GM19238 (cell line): ENCODE data around the gene ZNF764.
"Not testable (repeated sequence)": the region's sequence is repeated elsewhere in the genome, so short reads cannot be mapped to it uniquely, and the experiment has no call there.

Source experiments
- DNase-seq: peaks from one replicate; pipeline ENCODE4 v3.0.0; 2011; ENCODE audit warnings: low spot score; ENCODE audit not compliant: insufficient read length

The ZNF764 gene

DNA sequence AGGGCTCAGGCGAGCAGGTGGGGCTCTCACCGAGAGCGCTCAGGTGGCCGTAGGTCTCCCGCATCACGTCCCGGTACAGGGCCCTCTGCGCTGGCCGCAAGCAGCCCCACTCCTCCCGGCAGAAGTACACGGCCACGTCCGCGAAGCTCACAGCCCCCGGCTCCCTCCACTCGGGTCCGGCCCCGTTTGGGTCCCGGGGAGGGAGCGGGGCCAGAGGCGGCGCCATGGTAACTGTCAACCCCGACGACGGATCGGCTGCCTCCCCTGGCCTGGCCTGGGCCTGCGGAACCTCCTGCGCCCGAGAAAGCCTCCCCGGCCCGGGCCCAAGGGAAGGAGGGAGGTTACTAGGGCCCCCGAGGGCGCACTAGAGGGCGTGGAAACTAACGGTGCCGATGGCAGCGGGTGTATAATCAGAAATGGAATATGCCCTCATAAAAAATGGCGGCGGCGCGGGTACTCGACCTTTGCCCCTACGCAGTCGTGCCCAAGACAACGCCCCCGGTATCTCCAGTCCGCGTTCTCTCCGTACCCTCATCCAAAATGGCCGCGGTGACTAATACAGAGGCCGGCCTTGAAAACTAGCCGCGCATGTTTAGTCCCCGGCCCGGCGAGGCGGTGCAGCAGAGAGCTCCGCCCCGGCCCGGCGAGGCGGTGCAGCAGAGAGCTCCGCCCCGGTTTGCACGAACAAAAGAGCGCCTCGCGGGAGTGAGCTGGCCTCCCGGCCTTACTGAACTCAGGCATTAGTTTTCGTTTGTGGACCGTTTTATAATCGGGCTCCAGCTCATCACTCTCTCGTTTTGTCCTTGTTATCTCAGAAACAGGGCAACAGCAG, at the start of gene ZNF764:
ZNF764 (minus strand) TSS at position 418 of the 832 bp plus-strand sequence; CDS start at position 226, 192 bp downstream.
- peak; percentile 96 for DNase-seq

DNA sequence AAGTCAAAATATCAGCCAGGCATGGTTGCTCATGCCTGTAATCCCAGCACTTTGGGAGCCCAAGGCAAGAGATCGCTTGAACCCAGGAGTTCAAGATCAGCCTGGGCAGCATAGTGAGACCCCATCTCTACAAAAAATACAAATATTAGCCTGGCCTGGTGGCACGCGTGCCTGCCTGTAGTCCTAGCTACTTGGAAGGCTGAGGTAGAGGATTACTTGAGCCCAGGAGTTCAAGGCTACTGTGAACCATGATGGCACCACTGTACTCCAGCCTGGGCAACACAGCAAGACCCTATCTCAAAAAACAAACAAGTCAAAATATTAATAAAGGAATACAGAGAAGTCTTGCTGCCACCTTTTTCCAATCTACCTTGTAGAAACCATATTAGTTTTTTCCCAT, 47.8 kb upstream of the ZNF764 start:
- no peak for DNase-seq

DNA sequence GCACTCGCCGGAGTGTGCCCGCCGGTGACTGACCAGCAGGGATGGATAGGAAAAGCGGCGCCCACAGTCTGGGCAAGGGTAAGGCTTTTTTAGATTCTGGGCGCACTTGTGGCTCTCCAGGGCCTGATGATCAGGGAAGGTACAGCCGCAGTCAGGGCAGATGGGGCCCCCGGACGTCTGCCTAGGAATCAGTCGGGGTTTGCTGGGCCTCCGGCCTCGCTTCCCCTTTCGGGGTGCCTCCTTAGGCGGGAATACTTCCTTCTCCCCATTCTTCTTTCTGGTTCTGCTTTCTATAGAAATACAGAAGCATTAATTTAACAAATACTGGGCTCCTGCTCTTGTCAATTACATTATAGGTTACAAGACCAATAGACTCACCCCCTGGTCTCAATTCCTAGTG, 47.0 kb upstream of the ZNF764 start:
- DNase-seq: no peak

DNA sequence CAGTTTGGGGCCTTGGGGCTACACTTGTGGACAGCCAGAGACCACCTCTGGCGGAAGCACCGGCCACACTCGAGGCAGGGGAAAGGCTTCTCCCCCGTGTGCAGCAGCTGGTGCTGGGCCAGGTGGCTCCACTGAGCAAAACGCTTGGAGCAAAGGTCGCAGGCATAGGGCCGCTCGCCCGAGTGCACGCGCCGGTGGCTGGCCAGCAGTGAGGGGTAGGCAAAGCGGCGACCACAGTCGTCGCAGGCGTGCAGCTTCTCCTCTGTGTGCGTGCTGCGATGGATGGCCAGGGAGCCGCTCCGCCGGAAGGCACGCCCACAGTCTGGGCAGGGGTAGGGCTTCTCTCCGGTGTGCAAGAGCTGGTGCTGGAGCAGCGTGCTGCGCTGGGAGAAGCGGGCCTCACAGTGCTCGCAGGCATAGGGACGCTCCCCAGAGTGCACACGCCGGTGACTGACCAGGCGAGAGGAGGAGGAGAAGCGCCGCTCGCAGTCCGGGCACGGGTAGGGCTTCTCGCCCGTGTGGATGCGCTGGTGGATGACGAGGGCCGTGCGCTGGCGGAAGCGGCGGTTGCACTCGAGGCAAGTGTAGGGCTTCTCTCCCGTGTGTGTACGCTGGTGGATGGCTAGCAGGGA, 46.3 kb upstream of the ZNF764 start:
- DNase-seq: no peak

DNA sequence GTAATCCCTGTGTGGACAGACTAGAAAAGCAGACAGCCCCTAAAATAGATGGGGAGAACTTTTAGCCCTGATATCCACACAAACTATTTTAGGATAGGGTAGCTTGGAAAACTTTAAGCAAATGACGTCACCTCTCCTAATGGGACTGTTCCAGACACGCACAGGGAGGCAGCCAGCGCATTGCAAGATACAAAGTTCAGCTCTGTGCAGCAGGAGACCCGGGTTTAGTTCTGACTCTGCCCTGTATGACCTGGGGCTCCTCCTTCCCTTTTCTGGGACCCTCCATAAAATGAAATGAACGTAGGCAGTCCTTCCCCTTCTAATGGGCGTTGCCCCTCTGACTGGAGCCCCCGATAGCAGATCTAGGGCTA, 45.8 kb upstream of the ZNF764 start:
- DNase-seq: no peak

DNA sequence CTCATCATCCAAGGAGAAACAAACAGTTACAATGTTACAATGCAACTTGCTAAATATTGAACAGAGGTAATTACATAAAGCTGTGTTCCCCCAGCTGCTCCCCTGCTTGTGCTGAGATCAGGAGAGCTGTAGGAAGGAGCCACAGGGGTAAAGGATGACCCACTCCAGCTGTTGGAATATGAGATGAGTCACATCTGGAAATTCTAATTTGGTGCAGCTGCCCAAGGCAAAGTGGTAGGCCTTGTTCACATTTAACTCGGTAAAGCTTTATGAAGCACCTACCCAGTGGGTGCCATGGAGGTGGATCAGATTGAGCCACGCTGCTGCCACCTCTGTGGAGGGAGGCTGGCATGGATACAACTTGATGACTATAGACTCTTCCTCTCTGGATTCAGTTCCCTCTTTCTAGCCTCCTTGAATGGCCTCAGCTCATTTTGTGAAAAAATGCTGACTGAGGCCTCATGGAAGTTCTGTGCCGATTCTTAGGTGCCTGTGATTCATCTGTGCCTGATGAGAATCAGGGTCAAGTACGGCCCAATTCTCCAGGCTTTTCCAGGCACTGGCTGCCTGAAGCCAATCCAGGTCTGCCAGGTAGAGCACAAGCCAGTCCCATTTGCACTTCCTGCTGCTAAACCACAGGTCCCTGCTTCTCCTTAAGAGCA, 44.6 kb upstream of the ZNF764 start:
- no peak for DNase-seq

DNA sequence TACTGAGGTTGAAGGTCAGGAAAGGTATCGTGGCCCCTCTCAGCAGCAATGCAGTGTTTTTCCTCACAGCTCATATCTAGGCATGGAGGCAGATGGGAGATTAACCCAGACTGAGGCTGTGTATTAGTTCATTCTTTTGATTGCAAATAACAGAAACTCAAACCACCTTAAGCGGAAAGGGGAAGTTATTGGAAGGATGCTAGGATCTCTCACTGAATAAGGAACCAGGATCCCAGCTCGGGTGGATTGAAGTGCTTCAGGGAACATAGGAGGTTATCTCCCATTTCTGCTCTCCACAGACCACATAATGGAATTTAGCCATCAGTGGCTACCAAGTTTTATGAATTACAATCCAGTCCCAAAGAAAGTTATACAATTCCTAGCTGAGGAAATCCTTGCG, 43.8 kb upstream of the ZNF764 start:
- no peak for DNase-seq

DNA sequence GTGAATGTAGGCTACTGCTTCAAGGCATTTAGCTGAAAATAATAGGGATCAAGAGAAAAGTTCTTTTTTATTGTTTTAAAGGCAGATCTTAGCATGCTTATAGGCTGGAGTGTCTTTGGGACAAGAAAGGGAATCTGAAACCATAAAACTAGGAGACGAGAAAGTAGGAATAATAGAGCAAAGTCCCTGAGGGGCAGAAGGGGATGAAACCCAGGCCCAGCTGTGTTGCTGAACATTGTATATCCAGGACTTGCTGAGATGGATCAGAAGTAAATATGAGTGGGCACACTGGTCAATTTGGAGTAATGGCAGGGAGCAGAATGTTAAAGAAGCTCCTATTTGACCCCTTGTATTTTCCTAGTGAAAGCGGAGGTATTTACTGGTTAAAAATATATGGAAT, 42.8 kb upstream of the ZNF764 start:
- no peak for DNase-seq

DNA sequence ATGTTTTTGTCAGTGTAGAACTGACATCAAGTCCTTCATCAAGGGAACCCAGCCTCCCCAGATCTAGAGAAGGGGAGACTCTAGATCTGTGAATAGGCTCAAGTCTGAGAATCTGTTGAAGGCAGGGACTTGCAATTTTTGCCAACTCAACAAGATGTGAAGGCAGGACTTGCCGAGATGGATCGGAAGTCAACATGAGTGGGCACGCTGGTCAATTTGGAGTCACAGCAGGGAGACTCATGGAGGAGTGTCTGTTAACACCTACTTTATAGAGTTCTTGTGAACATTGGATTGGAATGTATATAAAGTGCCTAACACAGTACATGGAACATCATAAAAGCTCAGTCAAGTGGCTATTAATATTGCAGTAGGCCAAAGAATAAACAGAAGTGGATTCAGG, 42.0 kb upstream of the ZNF764 start:
- DNase-seq: no peak

DNA sequence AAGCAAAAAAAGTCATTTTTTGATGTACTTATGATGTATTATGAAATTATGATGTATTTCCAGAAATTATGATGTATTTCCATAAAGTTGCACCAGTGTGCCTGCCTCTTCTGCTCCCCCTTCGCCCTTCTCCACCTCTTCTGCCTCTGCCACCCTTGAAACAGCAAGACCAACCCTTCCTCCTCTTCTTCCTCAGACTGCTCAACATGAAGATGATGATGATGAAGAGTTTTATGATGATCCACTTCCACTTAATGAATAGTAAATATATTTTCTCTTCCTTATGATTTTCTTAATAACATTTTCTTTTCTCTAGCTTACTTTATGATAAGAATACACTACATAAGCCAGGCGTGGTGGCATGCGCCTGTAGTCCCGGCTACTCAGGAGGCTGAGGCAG, 34.7 kb upstream of the ZNF764 start:
- no peak for DNase-seq

DNA sequence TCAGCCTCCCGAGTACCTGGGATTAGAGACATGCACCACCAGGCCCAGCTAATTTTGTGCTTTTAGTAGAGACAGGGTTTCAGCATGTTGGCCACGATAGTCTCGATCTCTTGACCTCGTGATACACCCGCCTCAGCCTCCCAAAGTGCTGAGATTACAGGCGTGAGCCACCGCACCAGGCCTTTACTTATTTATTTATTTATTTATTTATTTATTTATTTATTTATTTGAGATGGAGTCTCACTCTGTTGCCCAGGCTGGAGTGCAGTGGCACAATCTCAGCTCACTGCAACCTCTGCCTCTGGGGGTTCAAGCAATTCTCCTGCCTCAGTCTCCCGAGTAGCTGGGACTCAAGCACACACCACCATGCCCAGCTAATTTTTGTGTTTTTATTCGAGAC, 32.7 kb upstream of the ZNF764 start:
- DNase-seq: not testable (repeated sequence)

DNA sequence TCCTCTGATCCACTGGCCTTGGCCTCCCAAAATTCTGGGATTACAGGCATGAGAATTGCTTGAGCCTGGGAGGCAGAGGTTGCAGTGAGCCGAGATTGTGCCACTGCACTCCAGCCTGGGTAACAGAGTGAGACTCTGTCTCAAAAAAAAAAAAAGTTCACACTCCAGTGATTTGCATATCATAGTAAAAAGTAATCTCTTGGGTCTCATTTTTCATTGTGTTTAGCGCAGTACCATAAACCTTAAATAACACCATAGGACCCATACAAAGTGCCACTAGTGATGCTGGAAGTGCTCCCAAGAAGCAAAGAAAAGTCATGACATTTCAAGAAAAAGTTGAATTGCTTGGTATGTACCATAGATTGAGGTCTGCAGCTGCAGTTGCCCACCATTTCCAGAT, 31.4 kb upstream of the ZNF764 start:
- not testable (repeated sequence) for DNase-seq

DNA sequence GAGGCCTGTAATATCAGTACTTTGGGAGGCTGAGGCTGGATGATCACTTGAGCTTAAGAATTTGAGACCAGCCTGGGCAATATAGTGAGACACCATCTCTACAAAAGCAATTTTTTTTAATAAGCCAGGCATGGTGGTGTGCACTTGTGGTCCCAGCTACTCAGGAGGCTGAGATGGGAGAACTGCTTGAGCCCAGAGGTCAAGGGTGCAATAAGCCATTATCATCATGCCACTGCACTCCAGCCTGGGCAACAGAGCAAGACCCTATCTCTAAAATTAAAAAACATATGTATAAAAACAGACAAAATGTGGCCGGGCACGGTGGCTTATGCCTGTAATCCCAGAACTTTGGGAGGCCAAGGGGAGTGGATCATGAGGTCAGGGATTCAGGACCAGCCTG, 30.5 kb upstream of the ZNF764 start:
- no peak for DNase-seq

DNA sequence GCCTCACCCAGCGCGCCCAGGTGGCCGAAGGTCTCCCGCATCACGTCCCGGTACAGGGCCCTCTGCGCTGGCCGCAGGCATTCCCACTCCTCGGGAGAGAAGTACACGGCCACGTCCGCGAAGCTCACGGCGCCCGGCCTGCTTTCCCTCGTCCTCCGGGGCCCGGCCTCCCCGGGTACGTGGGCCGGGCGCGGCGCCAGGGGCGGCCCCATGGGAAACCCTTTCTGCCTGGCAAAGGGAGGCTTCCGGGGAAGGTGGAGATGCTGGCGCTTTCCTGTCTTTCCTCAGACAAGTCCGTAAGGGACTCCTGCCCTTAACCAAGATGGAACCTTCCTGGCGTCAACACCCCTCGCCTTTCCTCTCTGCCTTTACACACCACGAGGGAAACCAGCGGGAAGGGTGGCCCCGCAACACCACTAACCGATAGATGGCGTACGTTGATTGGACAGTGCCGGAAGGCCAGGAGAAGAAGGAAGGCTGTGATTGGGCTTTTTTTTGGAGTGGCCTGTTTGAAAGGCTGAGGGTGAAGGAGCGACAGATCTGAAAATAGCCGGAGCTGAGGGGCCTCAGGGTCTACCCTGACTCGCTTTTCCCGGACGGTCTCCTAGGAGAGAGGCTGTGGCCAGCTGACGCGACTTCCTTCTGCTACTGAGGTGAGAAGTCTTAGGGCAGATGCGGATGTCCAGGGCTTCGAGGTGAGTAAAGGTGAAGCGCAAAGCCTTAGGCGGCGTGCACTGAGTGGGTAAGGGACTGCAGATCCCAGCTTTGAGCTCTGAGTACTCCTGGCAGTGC, 27.4 kb upstream of the ZNF764 start, which contains the start of gene ZNF785:
ZNF785 (minus strand) TSS at position 298 of the 792 bp plus-strand sequence; CDS start at position 212, 86 bp downstream.
- peak; percentile 95 for DNase-seq

DNA sequence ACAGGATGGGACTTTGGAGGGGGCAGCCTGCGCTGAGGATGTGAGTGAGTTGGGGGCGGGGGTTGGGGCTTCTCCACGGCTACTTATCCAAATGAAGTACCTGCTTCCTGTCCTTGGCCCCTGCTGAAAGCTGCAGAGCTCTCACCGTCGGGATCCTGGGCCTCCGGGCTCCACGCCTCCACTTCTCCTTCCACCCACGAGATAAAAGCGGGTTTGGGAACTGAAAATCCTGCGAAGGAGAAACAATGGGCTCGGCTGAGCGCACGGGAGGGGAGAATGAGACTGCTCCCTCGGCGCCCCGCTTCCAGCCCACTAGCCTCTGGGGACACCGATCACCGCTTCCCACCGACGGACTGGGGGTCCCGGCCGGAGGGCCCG, 26.8 kb upstream of the ZNF764 start:
- peak; percentile 25 for DNase-seq

DNA sequence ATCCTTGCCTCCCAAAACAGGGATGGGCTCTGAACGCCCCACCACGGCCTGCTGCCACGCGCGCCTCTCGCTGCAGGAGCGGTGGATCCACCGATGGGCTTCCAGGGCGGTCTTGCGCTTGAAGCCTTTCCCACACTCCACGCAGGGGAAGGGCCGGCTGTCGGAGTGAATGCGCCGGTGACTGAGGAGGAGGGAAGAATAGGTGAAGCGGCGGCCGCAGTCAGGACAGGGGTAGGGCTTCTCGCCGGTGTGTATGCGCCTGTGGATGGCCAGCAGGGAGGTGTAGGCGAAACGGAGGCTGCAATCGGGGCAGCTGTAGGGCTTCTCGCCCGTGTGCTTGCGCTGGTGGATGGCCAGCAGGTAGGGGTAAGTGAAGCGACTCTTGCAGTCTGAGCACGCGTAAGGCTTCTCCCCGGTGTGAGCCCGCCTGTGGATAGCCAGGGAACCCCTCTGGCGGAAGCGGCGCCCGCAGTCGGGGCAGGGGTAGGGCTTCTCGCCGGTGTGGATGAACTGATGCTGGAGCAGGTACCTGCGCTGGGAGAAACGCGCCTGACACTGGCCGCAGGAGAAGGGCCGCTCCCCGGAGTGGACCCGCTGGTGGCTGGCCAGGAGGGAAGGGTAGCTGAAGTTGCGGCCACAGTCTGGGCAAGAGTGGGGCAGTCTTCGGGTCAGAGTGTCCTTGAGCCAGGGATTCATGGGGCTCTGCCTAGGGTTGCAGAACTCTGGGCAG, 24.6 kb upstream of the ZNF764 start:
- DNase-seq: no peak

DNA sequence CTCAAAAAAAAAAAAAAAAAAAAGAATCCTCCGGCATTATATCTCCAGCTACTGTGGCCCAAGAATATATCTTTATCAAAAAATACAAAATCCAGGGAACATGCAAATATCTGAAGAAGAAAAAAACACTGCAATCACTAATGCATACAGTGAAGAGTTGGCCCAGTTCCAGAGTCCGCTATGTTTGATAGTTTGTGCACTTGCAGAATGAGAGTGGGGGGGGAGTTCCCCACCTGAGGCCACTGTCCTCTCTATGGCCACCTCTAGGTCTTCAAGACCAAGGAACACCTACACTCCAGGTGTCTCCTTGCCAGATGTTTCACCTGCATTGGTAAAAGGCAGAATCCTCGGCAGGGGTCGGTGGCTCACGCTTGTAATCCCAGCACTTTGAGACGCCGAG, 23.3 kb upstream of the ZNF764 start:
- DNase-seq: no peak

DNA sequence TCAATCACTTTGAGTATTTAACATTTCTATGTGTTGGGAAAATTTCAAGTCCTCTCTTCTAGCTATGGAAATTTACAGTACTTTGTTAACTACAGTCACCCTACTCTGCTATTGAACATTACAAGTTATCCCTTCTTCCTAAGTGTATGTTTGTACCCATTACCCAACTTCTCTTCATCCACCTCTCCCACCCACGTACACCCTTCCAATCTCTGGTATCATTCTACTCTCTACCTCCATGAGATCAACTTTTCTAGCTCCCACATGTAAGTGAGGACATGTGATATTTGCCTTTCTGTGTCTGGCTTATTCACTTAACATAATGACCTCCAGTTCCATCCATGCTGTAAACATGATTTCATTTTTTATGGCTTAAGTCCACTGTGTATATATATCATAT, 16.5 kb upstream of the ZNF764 start:
- no peak for DNase-seq

DNA sequence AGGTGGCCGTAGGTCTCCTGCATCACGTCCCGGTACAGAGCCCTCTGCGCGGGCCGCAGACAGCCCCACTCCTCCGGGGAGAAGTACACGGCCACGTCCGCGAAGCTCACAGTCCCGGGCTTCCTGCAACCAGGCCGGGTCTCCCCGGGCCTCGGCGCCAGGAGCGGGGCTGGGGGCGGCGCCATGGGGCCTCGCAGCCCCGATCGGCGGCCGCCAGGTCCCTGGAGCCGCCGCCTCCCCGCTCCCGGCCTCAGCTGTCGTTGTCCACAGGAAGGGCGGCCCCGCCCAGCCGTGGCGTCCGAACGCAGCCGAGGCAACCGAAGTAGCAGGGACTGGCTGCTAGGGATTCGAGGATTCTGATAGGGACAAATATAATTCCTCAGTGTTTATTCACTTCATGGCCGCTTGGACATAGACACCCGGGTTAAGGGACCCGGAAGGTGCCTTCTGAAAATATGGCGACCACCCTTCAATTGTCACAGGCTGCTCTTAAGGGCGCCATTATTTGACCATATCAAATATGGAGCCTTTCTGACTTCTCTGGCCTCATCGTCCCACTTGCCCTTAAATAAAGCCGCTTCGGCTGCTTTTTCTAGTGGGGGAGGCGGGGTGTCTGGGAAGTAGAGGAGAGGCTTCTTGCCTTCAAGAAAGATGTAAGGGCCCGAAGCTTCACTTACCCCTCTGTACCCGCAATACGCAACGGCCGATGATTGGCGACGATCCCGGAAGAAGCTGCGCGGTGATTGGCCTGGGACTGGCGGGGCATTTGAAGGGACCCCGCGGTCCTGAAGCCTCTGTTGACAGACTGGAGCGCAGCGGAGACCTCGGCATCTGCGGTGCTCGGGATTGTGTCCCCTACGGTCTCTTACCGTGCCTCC, 13.5 kb upstream of the ZNF764 start, which contains the start of gene ZNF688:
ZNF688 (minus strand) TSS at position 270 of the 878 bp plus-strand sequence; CDS start at position 185, 85 bp downstream.
- DNase-seq: peak; percentile 98
